Activated effector memory CD4-positive, alpha-beta T cell treated with Interleukin-2 at 50 U/mL for 16 hours (primary cell): Measurements from ENCODE around the gene ATP6V0C.

Experiments
- DNase-seq: peaks from one replicate; pipeline ENCODE4 v3.0.0-alpha.2; 2020

The ATP6V0C gene

GRCh38 chr16:2512735-2513404 lies 882 bp upstream of the ATP6V0C start:
- DNase-seq: no peak

GRCh38 chr16:2514333-2515179 lies 804 bp downstream of the ATP6V0C start:
- DNase-seq: no peak

DNA sequence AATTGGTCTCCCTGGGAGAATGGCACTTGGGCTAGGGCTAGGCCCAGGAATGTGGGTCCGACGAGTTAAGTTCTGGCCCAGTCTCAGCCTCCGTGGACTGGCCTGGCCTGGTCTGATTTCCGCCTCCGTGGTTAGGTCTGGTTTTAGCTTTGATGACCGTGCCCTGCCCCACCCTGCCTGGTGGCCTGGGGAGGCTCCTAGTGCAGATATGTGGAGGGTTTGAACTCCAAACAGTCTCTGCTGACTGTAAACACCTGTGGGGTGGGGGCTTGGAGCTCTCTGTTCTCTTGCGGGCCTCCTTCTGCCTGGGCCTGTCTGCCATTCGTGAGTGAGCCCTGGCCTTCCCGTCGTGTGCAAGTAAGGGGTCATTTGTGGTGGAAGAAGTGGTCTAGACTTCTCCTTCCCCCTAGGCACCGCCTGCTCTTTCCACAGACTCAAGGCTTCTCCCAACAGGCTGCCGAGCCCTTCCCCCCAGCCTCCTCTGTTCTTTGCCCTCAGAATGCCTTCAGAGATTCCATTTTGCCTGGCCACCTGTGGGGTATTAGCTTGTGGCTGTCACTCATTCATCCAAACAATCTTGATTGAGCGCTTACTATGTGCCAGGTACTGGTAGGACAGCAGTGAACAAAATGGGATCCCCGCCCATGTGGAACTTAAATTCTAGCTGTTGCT lies 1.6 kb downstream of the ATP6V0C start:
- DNase-seq: no peak

DNA sequence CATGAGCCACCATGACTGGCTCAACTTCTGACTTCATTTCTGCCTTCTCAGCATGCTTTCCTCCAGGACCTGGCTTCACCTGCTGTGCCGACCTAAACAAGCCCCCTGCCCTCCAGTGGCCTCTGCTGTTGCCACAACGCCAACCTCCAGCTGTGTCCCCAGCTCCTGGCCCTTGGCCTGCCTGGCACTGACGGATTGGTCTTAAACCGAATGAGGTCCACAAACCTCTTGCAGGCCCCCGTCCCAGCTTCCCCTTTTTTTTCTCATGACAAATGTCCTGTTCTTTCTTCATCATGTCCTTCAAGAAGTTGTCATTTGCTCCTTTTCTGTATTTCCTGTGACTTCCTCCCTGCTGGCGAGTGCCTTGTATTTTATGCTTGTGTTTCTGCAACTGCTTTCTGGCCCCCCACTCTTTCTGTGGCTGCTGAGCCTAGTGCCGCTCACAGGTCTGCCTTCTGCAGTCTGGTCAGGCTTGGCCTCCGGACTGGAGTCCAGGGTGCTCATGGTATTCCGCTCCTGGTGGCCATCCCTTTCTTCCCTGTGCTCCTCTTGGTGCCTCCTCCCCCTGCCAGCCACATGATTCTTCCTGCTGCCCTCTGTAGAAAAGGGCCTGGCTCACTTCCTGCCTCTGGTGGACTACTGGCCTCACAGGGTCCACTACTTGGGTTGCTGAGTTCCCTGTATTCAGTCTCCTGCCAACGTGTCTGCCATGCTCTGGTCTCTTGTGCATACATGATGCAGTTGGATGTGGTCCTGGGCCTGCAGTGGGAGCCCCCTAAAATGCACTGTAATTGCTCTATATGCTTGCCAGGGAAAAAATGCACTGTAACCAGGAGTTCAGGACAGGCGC lies 2.9 kb downstream of the ATP6V0C start:
- no peak for DNase-seq

DNA sequence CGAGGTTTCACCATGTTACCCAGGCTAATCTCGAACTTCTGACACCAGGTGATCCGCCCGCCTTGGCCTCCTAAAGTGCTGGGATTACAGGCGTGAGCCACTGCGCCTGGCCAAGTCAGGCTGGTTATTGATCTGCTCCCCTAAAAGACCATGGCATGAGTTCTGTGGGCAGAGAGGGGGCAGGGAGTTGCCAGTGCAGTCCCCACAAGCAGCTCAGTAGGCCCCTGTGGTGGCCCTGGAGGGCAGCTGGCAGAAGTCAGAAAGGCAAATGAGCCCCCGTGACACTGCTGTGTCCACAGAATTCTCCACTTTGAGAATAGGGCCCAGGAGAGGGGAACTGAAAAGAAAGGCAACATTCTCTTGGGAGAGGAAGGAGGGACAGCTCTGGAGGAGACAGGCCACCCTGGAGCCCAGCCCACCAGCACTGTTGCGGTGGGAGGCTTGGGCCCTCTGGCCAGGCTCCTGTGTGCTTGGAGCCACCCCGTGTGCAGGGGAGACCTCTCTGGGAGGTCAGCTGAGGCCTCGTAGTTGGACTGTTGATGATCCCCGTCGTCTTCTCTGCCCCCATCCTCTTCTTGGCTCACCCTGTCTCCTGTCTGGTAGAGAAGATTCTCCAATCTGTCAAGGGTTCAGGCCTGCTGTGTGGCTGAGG lies 4.3 kb downstream of the ATP6V0C start:
- DNase-seq: no peak

DNA sequence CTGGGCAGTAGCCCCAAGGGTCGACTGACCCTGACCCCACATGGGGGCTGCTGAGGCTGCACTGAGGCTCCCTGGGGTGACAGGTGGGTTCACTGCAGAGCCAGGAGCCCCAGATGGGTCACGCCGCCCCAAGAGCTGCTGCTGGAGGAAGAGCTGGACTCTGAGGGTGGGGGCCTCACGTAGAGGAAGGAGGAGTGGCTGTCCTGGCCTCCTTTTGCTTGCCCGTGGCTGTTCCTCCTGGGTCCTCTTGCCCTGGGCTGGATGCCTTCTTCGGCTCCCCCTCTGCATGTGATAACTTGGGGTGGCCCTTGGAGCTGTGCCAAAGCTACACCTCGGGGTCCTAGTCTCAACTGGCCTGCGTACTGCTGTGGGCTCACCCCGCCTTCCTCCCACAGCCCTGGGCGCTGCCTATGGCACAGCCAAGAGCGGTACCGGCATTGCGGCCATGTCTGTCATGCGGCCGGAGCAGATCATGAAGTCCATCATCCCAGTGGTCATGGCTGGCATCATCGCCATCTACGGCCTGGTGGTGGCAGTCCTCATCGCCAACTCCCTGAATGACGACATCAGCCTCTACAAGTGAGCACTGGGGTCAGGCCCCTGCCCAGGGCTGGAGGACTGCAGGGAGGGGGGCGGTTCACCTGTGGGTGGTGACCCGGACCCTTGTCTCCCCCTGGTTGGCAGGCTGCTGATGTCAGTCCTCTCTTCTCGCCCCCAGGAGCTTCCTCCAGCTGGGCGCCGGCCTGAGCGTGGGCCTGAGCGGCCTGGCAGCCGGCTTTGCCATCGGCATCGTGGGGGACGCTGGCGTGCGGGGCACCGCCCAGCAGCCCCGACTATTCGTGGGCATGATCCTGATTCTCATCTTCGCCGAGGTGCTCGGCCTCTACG lies 5.3 kb downstream of the ATP6V0C start:
- no peak for DNase-seq

GRCh38 chr16:2519711-2520080 lies 5.9 kb downstream of the ATP6V0C start:
- no peak for DNase-seq

DNA sequence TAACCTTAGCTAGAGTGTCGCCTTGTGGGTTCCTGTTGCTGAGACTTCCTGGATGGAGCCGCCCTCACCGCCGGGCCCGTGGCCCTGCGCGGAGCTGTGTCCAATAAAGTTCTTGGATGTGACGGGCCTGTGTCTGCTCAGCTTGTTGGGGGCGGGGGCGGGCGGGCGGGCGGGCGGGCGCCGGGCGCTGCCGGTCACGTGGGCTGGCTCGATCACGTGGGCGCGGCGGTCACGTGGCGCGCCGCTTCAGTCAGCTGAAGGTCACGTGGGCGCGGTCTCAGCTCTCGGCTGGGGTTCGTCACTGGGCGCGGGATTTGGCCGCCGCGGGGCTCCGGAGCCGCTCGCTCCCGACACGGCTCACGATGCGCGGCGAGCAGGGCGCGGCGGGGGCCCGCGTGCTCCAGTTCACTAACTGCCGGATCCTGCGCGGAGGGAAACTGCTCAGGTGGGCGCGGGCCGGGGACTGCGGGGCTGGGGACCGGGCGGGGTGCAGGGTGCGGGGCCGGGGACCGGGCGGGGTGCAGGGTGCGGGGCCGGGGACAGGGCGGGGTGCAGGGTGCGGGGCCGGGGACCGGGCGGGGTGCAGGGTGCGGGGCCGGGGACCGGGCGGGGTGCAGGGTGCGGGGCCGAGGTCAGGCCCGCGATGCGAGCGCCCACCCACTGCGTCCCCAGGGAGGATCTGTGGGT lies 6.5 kb downstream of the ATP6V0C start, which contains the start of gene AMDHD2:
Gene AMDHD2, plus strand, starts transcription at position 275 of the 687 bp plus-strand sequence. Its CDS starts 88 bp downstream, at position 363.
- DNase-seq: peak; percentile 86

GRCh38 chr16:2520784-2521531 lies 7.2 kb downstream of the ATP6V0C start:
- DNase-seq: peak; percentile 57

- DNase-seq: no peak
Measured at GRCh38 chr16:2523801-2524231, 10.1 kb downstream of the ATP6V0C start.

GRCh38 chr16:2524339-2524938 lies 10.7 kb downstream of the ATP6V0C start:
- DNase-seq: no peak

GRCh38 chr16:2526135-2526534 lies 12.4 kb downstream of the ATP6V0C start:
- no peak for DNase-seq

- no peak for DNase-seq
Measured at GRCh38 chr16:2527071-2527783, 13.5 kb downstream of the ATP6V0C start.

DNA sequence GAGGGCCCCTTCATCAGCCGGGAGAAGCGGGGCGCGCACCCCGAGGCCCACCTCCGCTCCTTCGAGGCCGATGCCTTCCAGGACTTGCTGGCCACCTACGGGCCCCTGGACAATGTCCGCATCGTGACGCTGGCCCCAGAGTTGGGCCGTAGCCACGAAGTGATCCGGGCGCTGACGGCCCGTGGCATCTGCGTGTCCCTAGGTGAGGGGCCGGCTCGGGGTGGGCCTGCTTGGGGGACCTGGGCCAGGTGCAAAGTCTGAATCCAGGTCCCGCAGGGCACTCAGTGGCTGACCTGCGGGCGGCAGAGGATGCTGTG lies 14.0 kb downstream of the ATP6V0C start:
- DNase-seq: no peak

DNA sequence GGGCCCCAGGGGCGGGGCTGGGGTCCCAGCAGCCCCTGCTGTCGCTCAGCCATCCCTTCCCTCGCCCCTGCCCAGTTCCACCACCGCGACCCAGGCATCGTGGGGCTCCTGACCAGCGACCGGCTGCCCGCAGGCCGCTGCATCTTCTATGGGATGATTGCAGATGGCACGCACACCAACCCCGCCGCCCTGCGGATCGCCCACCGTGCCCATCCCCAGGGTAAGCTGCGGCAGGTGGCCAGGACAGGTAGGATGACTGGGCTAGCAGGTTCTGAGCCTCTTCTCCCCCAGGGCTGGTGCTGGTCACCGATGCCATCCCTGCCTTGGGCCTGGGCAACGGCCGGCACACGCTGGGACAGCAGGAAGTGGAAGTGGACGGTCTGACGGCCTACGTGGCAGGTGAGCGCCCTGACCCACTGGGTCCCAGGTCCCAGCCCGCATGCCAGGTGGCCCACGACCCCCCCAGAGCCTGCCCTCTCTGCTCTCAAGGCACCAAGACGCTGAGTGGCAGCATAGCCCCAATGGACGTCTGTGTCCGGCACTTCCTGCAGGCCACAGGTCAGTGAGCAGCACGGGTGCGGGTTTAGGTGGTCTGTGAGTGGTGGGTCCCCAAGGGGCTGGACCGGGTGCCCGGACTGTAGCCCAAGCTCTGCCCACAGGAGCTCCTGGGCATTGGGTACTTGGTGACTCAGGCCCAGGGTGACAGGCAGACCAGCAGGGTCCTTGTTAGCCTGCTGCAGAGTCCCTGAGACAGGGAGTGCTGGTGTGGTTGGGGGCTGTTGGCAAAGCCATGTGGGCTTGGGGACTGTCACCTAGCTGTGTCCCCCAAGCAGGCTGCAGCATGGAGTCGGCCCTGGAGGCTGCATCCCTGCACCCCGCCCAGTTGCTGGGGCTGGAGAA lies 14.7 kb downstream of the ATP6V0C start:
- DNase-seq: no peak

DNA sequence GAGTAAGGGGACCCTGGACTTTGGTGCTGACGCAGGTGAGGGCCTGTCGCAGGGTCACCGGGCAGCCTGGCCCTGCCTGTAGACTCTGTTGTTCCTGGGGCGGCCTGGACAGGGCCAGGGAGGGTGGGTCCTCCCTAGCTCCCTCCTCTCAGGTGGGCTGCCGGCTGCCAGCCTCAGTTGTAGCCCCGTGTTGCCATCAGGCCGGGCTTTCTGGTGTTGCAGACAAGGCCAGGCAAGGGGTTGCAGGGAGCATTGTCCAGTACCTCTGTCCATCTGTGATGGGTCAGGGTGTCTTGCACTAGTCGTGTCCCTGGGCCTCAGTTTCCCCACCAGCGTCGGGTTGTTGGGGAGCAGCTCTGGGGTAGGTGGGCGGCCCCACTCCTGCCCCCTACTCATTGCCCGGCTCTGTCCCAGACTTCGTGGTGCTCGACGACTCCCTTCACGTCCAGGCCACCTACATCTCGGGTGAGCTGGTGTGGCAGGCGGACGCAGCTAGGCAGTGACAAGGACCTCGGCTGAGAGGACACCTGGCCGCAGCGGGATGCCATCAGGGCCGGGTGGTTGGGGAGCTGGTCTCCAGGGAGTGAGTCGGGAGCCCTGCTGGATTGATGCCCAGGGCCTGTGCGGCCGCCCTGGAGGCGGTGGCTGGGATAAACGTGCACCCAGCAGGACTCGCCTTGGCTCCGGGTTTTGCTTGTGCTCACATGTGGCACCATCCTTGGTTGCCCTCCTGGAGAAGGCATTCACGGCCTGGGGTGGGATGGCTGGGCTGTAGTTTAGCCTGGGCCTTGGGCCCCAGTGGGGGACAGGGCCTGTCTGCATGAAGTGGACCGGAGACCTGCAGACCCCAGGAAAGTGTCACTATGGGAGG lies 15.5 kb downstream of the ATP6V0C start:
- no peak for DNase-seq
